Endothelial cell of umbilical vein (primary cell): ENCODE data around the gene ADAMTS17.

Experiments used
- POLR2A ChIP-seq: IDR thresholded peaks from 2 replicates; pipeline ENCODE4 v1.6.1; 2012; ENCODE audit warnings: low read depth, mild to moderate bottlenecking, control low read depth, low read length
- POLR2AphosphoS5 ChIP-seq: IDR thresholded peaks from 2 replicates; pipeline ENCODE4 v1.6.1; 2012; ENCODE audit warnings: low read depth, mild to moderate bottlenecking, control low read depth, low read length, moderate library complexity; ENCODE audit not compliant: insufficient read depth
- TF ChIP-seq, protein P1 (sequence below), 2 donors: IDR thresholded peaks; 1 replicate in 1 of 2; 2 replicates in 1 of 2; pipeline ENCODE4 v1.5.1; 2011; ENCODE audit warnings: low read length in 2 of 2, mild to moderate bottlenecking in 2 of 2, moderate library complexity in 2 of 2, control low read depth in 1 of 2, inconsistent platforms in 1 of 2, low read depth in 1 of 2; ENCODE audit not compliant: insufficient read depth in 1 of 2; ENCODE audit errors: extremely low read depth in 1 of 2

DNA sequence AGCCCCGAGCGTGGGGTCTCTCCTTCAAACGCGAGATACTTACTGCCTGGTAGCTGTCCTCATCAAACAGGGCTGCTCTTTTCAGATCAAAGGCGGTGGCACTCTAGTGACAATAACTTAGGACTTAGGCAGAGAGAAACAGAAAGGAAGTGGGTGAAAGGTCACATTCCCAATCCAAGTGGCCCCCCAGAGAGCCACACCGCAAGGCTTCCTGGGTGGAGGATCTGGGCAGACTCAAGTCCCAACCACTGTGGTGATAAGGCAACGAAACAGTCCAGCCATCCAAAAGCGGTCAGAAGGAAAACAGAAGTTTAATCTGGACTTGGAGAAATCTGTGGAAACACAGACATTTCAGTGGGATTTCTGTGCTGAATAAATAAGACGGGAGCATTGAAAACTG is 227.2 kb downstream of the ADAMTS17 start:
- no peak for TF ChIP-seq POLR2A
- TF ChIP-seq, protein P1, sequence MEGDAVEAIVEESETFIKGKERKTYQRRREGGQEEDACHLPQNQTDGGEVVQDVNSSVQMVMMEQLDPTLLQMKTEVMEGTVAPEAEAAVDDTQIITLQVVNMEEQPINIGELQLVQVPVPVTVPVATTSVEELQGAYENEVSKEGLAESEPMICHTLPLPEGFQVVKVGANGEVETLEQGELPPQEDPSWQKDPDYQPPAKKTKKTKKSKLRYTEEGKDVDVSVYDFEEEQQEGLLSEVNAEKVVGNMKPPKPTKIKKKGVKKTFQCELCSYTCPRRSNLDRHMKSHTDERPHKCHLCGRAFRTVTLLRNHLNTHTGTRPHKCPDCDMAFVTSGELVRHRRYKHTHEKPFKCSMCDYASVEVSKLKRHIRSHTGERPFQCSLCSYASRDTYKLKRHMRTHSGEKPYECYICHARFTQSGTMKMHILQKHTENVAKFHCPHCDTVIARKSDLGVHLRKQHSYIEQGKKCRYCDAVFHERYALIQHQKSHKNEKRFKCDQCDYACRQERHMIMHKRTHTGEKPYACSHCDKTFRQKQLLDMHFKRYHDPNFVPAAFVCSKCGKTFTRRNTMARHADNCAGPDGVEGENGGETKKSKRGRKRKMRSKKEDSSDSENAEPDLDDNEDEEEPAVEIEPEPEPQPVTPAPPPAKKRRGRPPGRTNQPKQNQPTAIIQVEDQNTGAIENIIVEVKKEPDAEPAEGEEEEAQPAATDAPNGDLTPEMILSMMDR (IDR thresholded peaks at IDR 0.05; ENCODE audit: extremely low read depth in 1 of 2, insufficient read depth in 1 of 2, low read depth in 1 of 2, low read length in 2 of 2): no peak
- no peak for TF ChIP-seq POLR2AphosphoS5
